ENCODE measurements around the gene ZMIZ1.
A peak's percentile ranks its signal among the peaks of the same experiment; 100 is the strongest.

Gene ZMIZ1

GRCh38 chr10:79094412-79095175, 25.8 kb downstream of the ZMIZ1 start:
- no peaks in the 10 kb centered on the region for H3K9me3 ChIP-seq (ENCODE audit: control extremely low read depth in 1 of 5, control insufficient read depth in 4 of 5, insufficient read depth in 2 of 5, low read depth in 1 of 5, low read length in 4 of 5)
- ChIA-PET POLR2A (interaction anchor here (0.9 to 1.7 kb wide), 8 partner anchors 9 to 100 kb away, joined by 3 to 8 read pairs (median 4); partner anchors contain the start of gene ZMIZ1), CTCF (interaction anchor here (0.8 to 2.7 kb wide), 10 partner anchors 10 to 101 kb away, joined by 3 to 14 read pairs (median 4); no protein-coding TSS in a partner anchor)
- WGBS (ENCODE audit: insufficient coverage): 44% methylated on average over 10 of the region's 12 CpGs
- H3K27ac ChIP-seq (ENCODE audit: insufficient read depth in 1 of 2, low read depth in 1 of 2, low read length in 2 of 2, poor library complexity in 1 of 2, severe bottlenecking in 2 of 2): peak overlapping the region; percentile 88 to 90
- H3K36me3 ChIP-seq (ENCODE audit: control insufficient read depth in 4 of 4, insufficient read depth in 4 of 4, low read length in 3 of 4): peaks cover 0 to 49% (median 1%) of the 10 kb centered on the region in 4 experiments
- peaks cover 15 to 100% (median 97%) of the 10 kb centered on the region in 4 experiments for H3K4me1 ChIP-seq (ENCODE audit: control extremely low read depth in 1 of 4, control insufficient read depth in 4 of 4, insufficient read depth in 4 of 4, low read length in 3 of 4)
- H3K27me3 ChIP-seq (replicated peaks in 2 of 5; ENCODE audit: control insufficient read depth in 4 of 5, insufficient read depth in 5 of 5, low read length in 4 of 5): no peaks in the 10 kb centered on the region
- DNase-seq: no peak
- H3K4me3 ChIP-seq (ENCODE audit: control insufficient read depth in 1 of 7, extremely low read depth in 1 of 7, insufficient read depth in 4 of 7, low read depth in 2 of 7, low read length in 6 of 7): peak overlapping the region in 6 of 7 experiments; percentile 13 to 61 (median 46)

- Histone ChIP-seq H3K27ac (ENCODE audit: insufficient read depth in 1 of 2, low read depth in 1 of 2, low read length in 2 of 2, poor library complexity in 1 of 2, severe bottlenecking in 2 of 2) (peak overlapping the region; percentile 88 to 90), H3K36me3 (ENCODE audit: control insufficient read depth in 4 of 4, insufficient read depth in 4 of 4, low read length in 3 of 4) (peaks cover 0 to 44% (median 3%) of the 10 kb centered on the region in 4 experiments), H3K4me1 (ENCODE audit: control extremely low read depth in 1 of 4, control insufficient read depth in 4 of 4, insufficient read depth in 4 of 4, low read length in 3 of 4) (peaks cover 17 to 100% (median 97%) of the 10 kb centered on the region in 4 experiments), H3K9me3 (ENCODE audit: control extremely low read depth in 1 of 5, control insufficient read depth in 4 of 5, insufficient read depth in 2 of 5, low read depth in 1 of 5, low read length in 4 of 5) (no peaks in the 10 kb centered on the region), H3K4me3 (ENCODE audit: control insufficient read depth in 1 of 7, extremely low read depth in 1 of 7, insufficient read depth in 4 of 7, low read depth in 2 of 7, low read length in 6 of 7) (peak overlapping the region in 2 of 7 experiments; percentile 38 to 42), H3K27me3 (replicated peaks in 2 of 5; ENCODE audit: control insufficient read depth in 4 of 5, insufficient read depth in 5 of 5, low read length in 4 of 5) (no peaks in the 10 kb centered on the region)
- DNase-seq: no peak
- ChIA-PET CTCF (interaction anchor here (1.4 kb wide), 1 partner anchor 10 kb away, joined by 4 read pairs; no protein-coding TSS in a partner anchor), POLR2A (no interaction called here)
- 78% methylated on average over 9 of the region's 11 CpGs for WGBS (ENCODE audit: insufficient coverage)
Measured at GRCh38 chr10:79095316-79095715, 26.6 kb downstream of the ZMIZ1 start.

GRCh38 chr10:79096514-79096913, 27.7 kb downstream of the ZMIZ1 start:
- H3K4me3 ChIP-seq (ENCODE audit: control insufficient read depth in 1 of 7, extremely low read depth in 1 of 7, insufficient read depth in 4 of 7, low read depth in 2 of 7, low read length in 6 of 7): peak overlapping the region in 1 of 7 experiments; percentile 1
- H3K36me3 ChIP-seq (ENCODE audit: control insufficient read depth in 4 of 4, insufficient read depth in 4 of 4, low read length in 3 of 4): peaks cover 0 to 43% (median 3%) of the 10 kb centered on the region in 4 experiments
- no peak for DNase-seq
- no peaks in the 10 kb centered on the region for H3K27me3 ChIP-seq (replicated peaks in 2 of 5; ENCODE audit: control insufficient read depth in 4 of 5, insufficient read depth in 5 of 5, low read length in 4 of 5)
- POLR2A ChIA-PET: no interaction called here
- CTCF ChIA-PET: interaction anchor here (1.4 to 2.7 kb wide), 2 partner anchors 12 to 15 kb away, joined by 4 to 8 read pairs; no protein-coding TSS in a partner anchor
- peaks cover 19 to 100% (median 97%) of the 10 kb centered on the region in 4 experiments for H3K4me1 ChIP-seq (ENCODE audit: control extremely low read depth in 1 of 4, control insufficient read depth in 4 of 4, insufficient read depth in 4 of 4, low read length in 3 of 4)
- H3K27ac ChIP-seq (ENCODE audit: insufficient read depth in 1 of 2, low read depth in 1 of 2, low read length in 2 of 2, poor library complexity in 1 of 2, severe bottlenecking in 2 of 2): peak overlapping the region; percentile 64 to 90
- H3K9me3 ChIP-seq (ENCODE audit: control extremely low read depth in 1 of 5, control insufficient read depth in 4 of 5, insufficient read depth in 2 of 5, low read depth in 1 of 5, low read length in 4 of 5): no peaks in the 10 kb centered on the region
- WGBS (ENCODE audit: insufficient coverage): 89% methylated on average over 5 of the region's 5 CpGs

GRCh38 chr10:79097021-79097872, 28.5 kb downstream of the ZMIZ1 start:
- Histone ChIP-seq H3K27ac (ENCODE audit: insufficient read depth in 1 of 2, low read depth in 1 of 2, low read length in 2 of 2, poor library complexity in 1 of 2, severe bottlenecking in 2 of 2) (peak overlapping the region; percentile 64 to 90), H3K9me3 (ENCODE audit: control extremely low read depth in 1 of 5, control insufficient read depth in 4 of 5, insufficient read depth in 2 of 5, low read depth in 1 of 5, low read length in 4 of 5) (no peaks in the 10 kb centered on the region), H3K4me1 (ENCODE audit: control extremely low read depth in 1 of 4, control insufficient read depth in 4 of 4, insufficient read depth in 4 of 4, low read length in 3 of 4) (peaks cover 19 to 100% (median 97%) of the 10 kb centered on the region in 4 experiments), H3K27me3 (replicated peaks in 2 of 5; ENCODE audit: control insufficient read depth in 4 of 5, insufficient read depth in 5 of 5, low read length in 4 of 5) (no peaks in the 10 kb centered on the region), H3K4me3 (ENCODE audit: control insufficient read depth in 1 of 7, extremely low read depth in 1 of 7, insufficient read depth in 4 of 7, low read depth in 2 of 7, low read length in 6 of 7) (peak overlapping the region in 1 of 7 experiments; percentile 12), H3K36me3 (ENCODE audit: control insufficient read depth in 4 of 4, insufficient read depth in 4 of 4, low read length in 3 of 4) (peaks cover 0 to 39% (median 3%) of the 10 kb centered on the region in 4 experiments)
- WGBS (ENCODE audit: insufficient coverage): 85% methylated on average over 10 of the region's 11 CpGs
- ChIA-PET CTCF (interaction anchor here (1.0 to 2.7 kb wide), 5 partner anchors 9 to 23 kb away, joined by 4 to 8 read pairs (median 5); no protein-coding TSS in a partner anchor), POLR2A (interaction anchor here (0.6 to 1.5 kb wide), 2 partner anchors 11 to 39 kb away, joined by 3 read pairs; no protein-coding TSS in a partner anchor)
- no peak for DNase-seq

GRCh38 chr10:79098061-79098460, 29.3 kb downstream of the ZMIZ1 start:
- no peak for DNase-seq
- Histone ChIP-seq H3K27me3 (replicated peaks in 2 of 5; ENCODE audit: control insufficient read depth in 4 of 5, insufficient read depth in 5 of 5, low read length in 4 of 5) (no peaks in the 10 kb centered on the region), H3K27ac (ENCODE audit: insufficient read depth in 1 of 2, low read depth in 1 of 2, low read length in 2 of 2, poor library complexity in 1 of 2, severe bottlenecking in 2 of 2) (peak overlapping the region; percentile 25 to 90), H3K36me3 (ENCODE audit: control insufficient read depth in 4 of 4, insufficient read depth in 4 of 4, low read length in 3 of 4) (peaks cover 0 to 35% (median 2%) of the 10 kb centered on the region in 4 experiments), H3K4me3 (ENCODE audit: control insufficient read depth in 1 of 7, extremely low read depth in 1 of 7, insufficient read depth in 4 of 7, low read depth in 2 of 7, low read length in 6 of 7) (no peak overlapping the region), H3K4me1 (ENCODE audit: control extremely low read depth in 1 of 4, control insufficient read depth in 4 of 4, insufficient read depth in 4 of 4, low read length in 3 of 4) (peaks cover 19 to 100% (median 97%) of the 10 kb centered on the region in 4 experiments), H3K9me3 (ENCODE audit: control extremely low read depth in 1 of 5, control insufficient read depth in 4 of 5, insufficient read depth in 2 of 5, low read depth in 1 of 5, low read length in 4 of 5) (no peaks in the 10 kb centered on the region)
- CTCF ChIA-PET: interaction anchor here (0.8 to 2.7 kb wide), 9 partner anchors 8 to 105 kb away, joined by 3 to 8 read pairs (median 4); no protein-coding TSS in a partner anchor
- WGBS (ENCODE audit: insufficient coverage): 92% methylated on average over 4 of the region's 5 CpGs
- POLR2A ChIA-PET: interaction anchor here (1.5 kb wide), 1 partner anchor 39 kb away, joined by 3 read pairs; no protein-coding TSS in a partner anchor

GRCh38 chr10:79098596-79099015, 29.8 kb downstream of the ZMIZ1 start:
- DNase-seq: no peak
- H3K4me3 ChIP-seq (ENCODE audit: control insufficient read depth in 1 of 7, extremely low read depth in 1 of 7, insufficient read depth in 4 of 7, low read depth in 2 of 7, low read length in 6 of 7): no peak overlapping the region
- no peaks in the 10 kb centered on the region for H3K27me3 ChIP-seq (replicated peaks in 2 of 5; ENCODE audit: control insufficient read depth in 4 of 5, insufficient read depth in 5 of 5, low read length in 4 of 5)
- H3K27ac ChIP-seq (ENCODE audit: insufficient read depth in 1 of 2, low read depth in 1 of 2, low read length in 2 of 2, poor library complexity in 1 of 2, severe bottlenecking in 2 of 2): peak overlapping the region in 1 of 2 experiments; percentile 59
- peaks cover 19 to 100% (median 98%) of the 10 kb centered on the region in 4 experiments for H3K4me1 ChIP-seq (ENCODE audit: control extremely low read depth in 1 of 4, control insufficient read depth in 4 of 4, insufficient read depth in 4 of 4, low read length in 3 of 4)
- no peaks in the 10 kb centered on the region for H3K9me3 ChIP-seq (ENCODE audit: control extremely low read depth in 1 of 5, control insufficient read depth in 4 of 5, insufficient read depth in 2 of 5, low read depth in 1 of 5, low read length in 4 of 5)
- peaks cover 0 to 35% (median 2%) of the 10 kb centered on the region in 4 experiments for H3K36me3 ChIP-seq (ENCODE audit: control insufficient read depth in 4 of 4, insufficient read depth in 4 of 4, low read length in 3 of 4)
- CTCF ChIA-PET: interaction anchor here (0.8 to 2.7 kb wide), 7 partner anchors 10 to 104 kb away, joined by 3 to 8 read pairs (median 4); no protein-coding TSS in a partner anchor
- WGBS (ENCODE audit: insufficient coverage): 82% methylated on average over 3 of the region's 10 CpGs
- POLR2A ChIA-PET: interaction anchor here (1.5 kb wide), 1 partner anchor 38 kb away, joined by 3 read pairs; no protein-coding TSS in a partner anchor

Measured in common myeloid progenitor, CD34-positive (primary cell).